GM12878 (cell line): ENCODE data around the gene IL16. TPM values are rescaled to one million over a fixed set of nuclear protein-coding genes. Genes with fewer than 3 reads are reported as not detected.

Experiments used
- ATAC-seq: fragments of 200-7000 bp; cut with Tn5 transposase; 3 replicates; pipeline ENCODE4 v1.9.1; 2020; ENCODE audit warnings: mild to moderate bottlenecking, moderate library complexity
- BruUV-seq: library from RNA; stranded (reverse); fragments of 400-500 nt; replicated peaks from 2 replicates; lab custom pipeline; 2021; lab: Mats Ljungman, UMichigan
- CTCF ChIA-PET: fragments of 300-600 bp; sonication (Branson Sonifier 250); formaldehyde crosslinking; extraction: SDS; loops from one replicate; lab custom pipeline; 2021; ENCODE audit warnings: inconsistent platforms; lab: Yijun Ruan, JAX
- POLR2A ChIA-PET: fragments of 350-600 bp; formaldehyde crosslinking; extraction: SDS; loops from one replicate; lab custom pipeline; 2021; ENCODE audit warnings: inconsistent platforms; lab: Charles Lee
- RAD21 ChIA-PET: fragments of 300-600 bp; sonication (Branson Sonifier 250); formaldehyde crosslinking; loops from one replicate; lab custom pipeline; 2023; ENCODE audit warnings: antibody characterized with exemption; ENCODE audit not compliant: unreplicated experiment; lab: Charles Lee
- SMC1A ChIA-PET: fragments of 300-600 bp; sonication (Branson Sonifier 250); formaldehyde crosslinking; loops from one replicate; lab custom pipeline; 2023; ENCODE audit not compliant: unreplicated experiment, uncharacterized antibody; lab: Charles Lee
- DNase-seq: peaks from one replicate; pipeline ENCODE4 v3.0.0-alpha.2; 2011; ENCODE audit warnings: low read depth, low spot score
- FAIRE-seq: peaks from 3 replicates; lab custom pipeline; 2011; peaks lifted over from hg19 to GRCh38; lab: Jason Lieb, UNC
- H2AFZ ChIP-seq: 2 replicates; pipeline ENCODE4 v1.6.0; 2011; ENCODE audit warnings: low read depth, low read length, control low read depth; ENCODE audit not compliant: control insufficient read depth
- H3K27ac ChIP-seq: 2 replicates; pipeline ENCODE4 v1.5.1; 2011; ENCODE audit warnings: control low read depth; ENCODE audit not compliant: control insufficient read depth, insufficient read depth
- H3K27me3 ChIP-seq, 2 experiments: replicated peaks in 1 of 2; 2 replicates each; pipeline versions ENCODE4 v1.6.0 to v1.6.1; 2011; ENCODE audit warnings: low read length in 1 of 2; ENCODE audit not compliant: control insufficient read depth in 2 of 2, insufficient read depth in 2 of 2
- H3K36me3 ChIP-seq, 2 experiments: 2 replicates each; pipeline ENCODE4 v1.5.1; 2011; ENCODE audit warnings: low read length in 1 of 2; ENCODE audit not compliant: control insufficient read depth in 2 of 2, insufficient read depth in 2 of 2
- H3K4me1 ChIP-seq: 2 replicates; pipeline ENCODE4 v1.6.1; 2011; ENCODE audit warnings: mild to moderate bottlenecking, low read length, moderate library complexity, mixed read lengths; ENCODE audit not compliant: control insufficient read depth, insufficient read depth
- H3K4me2 ChIP-seq: 2 replicates; pipeline ENCODE4 v1.6.0; 2011; ENCODE audit warnings: control low read depth; ENCODE audit not compliant: control insufficient read depth, insufficient read depth
- H3K4me3 ChIP-seq: fragments of 200-600 bp; sonication (generic); 2 replicates; pipeline ENCODE4 v1.5.1; 2016
- H3K79me2 ChIP-seq: 2 replicates; pipeline ENCODE4 v1.6.0; 2011; ENCODE audit warnings: low read length; ENCODE audit not compliant: control insufficient read depth, insufficient read depth
- H3K9ac ChIP-seq: 2 replicates; pipeline ENCODE4 v1.8.0; 2011; ENCODE audit warnings: low read length, control low read depth, mixed read lengths; ENCODE audit not compliant: control insufficient read depth, insufficient read depth
- H3K9me3 ChIP-seq: replicated peaks from 3 replicates; pipeline ENCODE4 v1.5.1; 2011; ENCODE audit warnings: mild to moderate bottlenecking, low read length; ENCODE audit not compliant: control insufficient read depth, insufficient read depth
- H4K20me1 ChIP-seq: 2 replicates; pipeline ENCODE4 v1.6.0; 2011; ENCODE audit not compliant: control insufficient read depth, insufficient read depth
- HDAC6 ChIP-seq: fragments of 200-600 bp; sonication (generic); IDR thresholded peaks from one replicate; pipeline ENCODE4 v1.8.0; 2017; ENCODE audit warnings: antibody characterized with exemption; ENCODE audit not compliant: unreplicated experiment
- POLR2AphosphoS5 ChIP-seq: IDR thresholded peaks from 2 replicates; pipeline ENCODE4 v1.6.1; 2011; ENCODE audit warnings: mild to moderate bottlenecking, low read length, inconsistent platforms
- RAD51 ChIP-seq: fragments of 450-650 bp; IDR thresholded peaks from 2 replicates; pipeline ENCODE4 v1.6.1; 2016; ENCODE audit warnings: moderate library complexity, mild to moderate bottlenecking, inconsistent platforms
- SP1 ChIP-seq: IDR thresholded peaks from one replicate; pipeline ENCODE4 v1.6.1; 2011; ENCODE audit warnings: low read depth, low read length
- WGBS: methylation state at CpG from one replicate; pipeline ENCODE4 v1.1.6; 2016; ENCODE audit warnings: low lambda C conversion rate; ENCODE audit not compliant: insufficient replicate concordance, insufficient coverage; ENCODE audit errors: missing lambda C conversion rate; 5-methylcytosine and 5-hydroxymethylcytosine counted together
- in situ Hi-C: fragments of 300-500 bp; cut with MboI; formaldehyde crosslinking; loops from 9 replicates; pipeline ENCODE4 v1.14.3; 2018; ENCODE audit warnings: mixed read lengths
- intact Hi-C: fragments of 100-400 bp; cut with micrococcal nuclease; formaldehyde crosslinking; loops from one replicate; pipeline ENCODE4 v1.14.2; 2022; ENCODE audit not compliant: unreplicated experiment
- polyA plus RNA-seq, 11 experiments: library from polyadenylated mRNA; depleted of rRNA in 4 of 11; unstranded in 6 of 11; stranded (reverse) in 5 of 11; fragments of >200 nt; fragmentation: Nextera tagmentation in 4 of 11; fragmentation: Illumina TruSeq in 1 of 11; extraction: Ambion mirVana in 4 of 11; extraction: Trizol in 1 of 11; gene quantifications; 1 replicate in 1 of 11; 2 replicates in 10 of 11; pipeline versions ENCODE4 v1.2.1 to v1.2.3, GENCODE V29; 2011 to 2016; ENCODE audit warnings: inconsistent platforms in 2 of 11, missing spikeins in 2 of 11, low read depth in 1 of 11
- total RNA-seq, 4 experiments: library from RNA; depleted of rRNA in 3 of 4; stranded (reverse); fragments of >200 nt in 3 of 4; fragmentation: Illumina TruSeq in 1 of 4; extraction: Trizol in 1 of 4; gene quantifications; 2 replicates each; pipeline versions ENCODE4 v1.2.1 to v1.2.3, GENCODE V29; 2013 to 2021
- TF ChIP-seq, protein P1 (sequence below): fragments of 450-650 bp; IDR thresholded peaks from 2 replicates; pipeline ENCODE4 v1.6.1; 2018; ENCODE audit warnings: borderline replicate concordance, mild to moderate bottlenecking; ENCODE audit not compliant: partially characterized antibody
- TF ChIP-seq, protein P2 (sequence below), 3 experiments: IDR thresholded peaks in 2 of 3; conservative IDR thresholded peaks in 1 of 3; 2 replicates each; pipeline ENCODE4 v1.5.1; 2011; ENCODE audit warnings: low read depth in 3 of 3, low read length in 3 of 3, mild to moderate bottlenecking in 3 of 3, control low read depth in 2 of 3, moderate library complexity in 2 of 3, inconsistent platforms in 1 of 3, mixed read lengths in 1 of 3; ENCODE audit not compliant: control insufficient read depth in 2 of 3, insufficient read depth in 1 of 3; ENCODE audit errors: extremely low read depth in 1 of 3

The IL16 gene
- total and polyA plus RNA-seq, 10 of the 15 experiments (the other 5 are each of a cell fraction or from before 2014, with no cell fraction given) = 21.7 to 206 (median 44.5) TPM

DNA sequence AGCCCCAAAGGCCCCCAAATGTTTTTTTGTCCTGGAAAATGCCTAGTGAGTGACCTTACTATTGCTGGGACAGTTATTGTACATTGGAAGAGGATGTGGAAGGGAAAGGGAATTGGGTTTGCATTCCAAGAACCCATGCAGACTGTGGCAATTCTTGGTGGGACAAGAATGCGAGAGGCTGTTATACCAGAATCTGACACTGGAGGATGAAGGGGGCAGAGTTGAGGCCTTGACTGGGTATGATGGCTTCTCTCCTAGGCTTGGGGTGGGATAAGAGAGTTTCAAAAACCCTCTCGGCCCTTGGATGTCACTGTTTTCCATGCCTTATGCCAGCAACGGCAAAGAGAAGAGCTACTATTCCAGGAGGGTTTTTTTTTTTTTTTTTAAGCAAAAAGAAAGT is 25.3 kb downstream of the IL16 start:
- no peak for TF ChIP-seq HDAC6
- no peak for TF ChIP-seq RAD51
- TF ChIP-seq, protein P1, sequence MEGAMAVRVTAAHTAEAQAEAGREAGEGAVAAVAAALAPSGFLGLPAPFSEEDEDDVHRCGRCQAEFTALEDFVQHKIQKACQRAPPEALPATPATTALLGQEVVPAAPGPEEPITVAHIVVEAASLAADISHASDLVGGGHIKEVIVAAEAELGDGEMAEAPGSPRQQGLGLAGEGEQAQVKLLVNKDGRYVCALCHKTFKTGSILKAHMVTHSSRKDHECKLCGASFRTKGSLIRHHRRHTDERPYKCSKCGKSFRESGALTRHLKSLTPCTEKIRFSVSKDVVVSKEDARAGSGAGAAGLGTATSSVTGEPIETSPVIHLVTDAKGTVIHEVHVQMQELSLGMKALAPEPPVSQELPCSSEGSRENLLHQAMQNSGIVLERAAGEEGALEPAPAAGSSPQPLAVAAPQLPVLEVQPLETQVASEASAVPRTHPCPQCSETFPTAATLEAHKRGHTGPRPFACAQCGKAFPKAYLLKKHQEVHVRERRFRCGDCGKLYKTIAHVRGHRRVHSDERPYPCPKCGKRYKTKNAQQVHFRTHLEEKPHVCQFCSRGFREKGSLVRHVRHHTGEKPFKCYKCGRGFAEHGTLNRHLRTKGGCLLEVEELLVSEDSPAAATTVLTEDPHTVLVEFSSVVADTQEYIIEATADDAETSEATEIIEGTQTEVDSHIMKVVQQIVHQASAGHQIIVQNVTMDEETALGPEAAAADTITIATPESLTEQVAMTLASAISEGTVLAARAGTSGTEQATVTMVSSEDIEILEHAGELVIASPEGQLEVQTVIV = no peak
- TF ChIP-seq SP1 = no peak
- TF ChIP-seq, protein P2, sequence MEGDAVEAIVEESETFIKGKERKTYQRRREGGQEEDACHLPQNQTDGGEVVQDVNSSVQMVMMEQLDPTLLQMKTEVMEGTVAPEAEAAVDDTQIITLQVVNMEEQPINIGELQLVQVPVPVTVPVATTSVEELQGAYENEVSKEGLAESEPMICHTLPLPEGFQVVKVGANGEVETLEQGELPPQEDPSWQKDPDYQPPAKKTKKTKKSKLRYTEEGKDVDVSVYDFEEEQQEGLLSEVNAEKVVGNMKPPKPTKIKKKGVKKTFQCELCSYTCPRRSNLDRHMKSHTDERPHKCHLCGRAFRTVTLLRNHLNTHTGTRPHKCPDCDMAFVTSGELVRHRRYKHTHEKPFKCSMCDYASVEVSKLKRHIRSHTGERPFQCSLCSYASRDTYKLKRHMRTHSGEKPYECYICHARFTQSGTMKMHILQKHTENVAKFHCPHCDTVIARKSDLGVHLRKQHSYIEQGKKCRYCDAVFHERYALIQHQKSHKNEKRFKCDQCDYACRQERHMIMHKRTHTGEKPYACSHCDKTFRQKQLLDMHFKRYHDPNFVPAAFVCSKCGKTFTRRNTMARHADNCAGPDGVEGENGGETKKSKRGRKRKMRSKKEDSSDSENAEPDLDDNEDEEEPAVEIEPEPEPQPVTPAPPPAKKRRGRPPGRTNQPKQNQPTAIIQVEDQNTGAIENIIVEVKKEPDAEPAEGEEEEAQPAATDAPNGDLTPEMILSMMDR (IDR thresholded peaks at IDR 0.05 in 2 of 3, conservative IDR thresholded peaks at IDR 0.05 in 1 of 3; ENCODE audit: control insufficient read depth in 2 of 3, extremely low read depth in 1 of 3, insufficient read depth in 1 of 3, low read depth in 3 of 3, low read length in 3 of 3) = 0 out of 6 replicates have a peak, but pooled peaks of 1 of the 3 experiments have one; percentile 3
- no peak for TF ChIP-seq POLR2AphosphoS5
- in situ Hi-C loops (no loop called here), intact Hi-C loops (no loop called here)
- CTCF ChIA-PET = no interaction called here
- Histone ChIP-seq H3K4me2 (no peak overlapping the region), H3K36me3 (no peaks in the 10 kb centered on the region), H3K27me3 (no peaks in the 10 kb centered on the region; a peak in 1 of 4 replicates), H4K20me1 (no peaks in the 10 kb centered on the region), H2AFZ (no peak overlapping the region), H3K9ac (no peak overlapping the region), H3K4me3 (no peak overlapping the region), H3K4me1 (no peaks in the 10 kb centered on the region), H3K9me3 (no peaks in the 10 kb centered on the region), H3K27ac (no peak overlapping the region), H3K79me2 (no peaks in the 10 kb centered on the region)
- DNase-seq (no peak), FAIRE-seq (no peak), ATAC-seq (no peak)
- POLR2A ChIA-PET = no interaction called here
- SMC1A ChIA-PET = interaction anchor here (0.6 kb wide), 1 partner anchor 13 kb away, joined by 3 read pairs; no protein-coding TSS in a partner anchor
- RAD21 ChIA-PET = no interaction called here
- no TSS peak for BruUV-seq
- 10% methylated on average over 3 of the region's 3 CpGs for WGBS
